K562 (cell line): ENCODE measurements around the gene MYMX. TPM values are rescaled to one million over a fixed set of nuclear protein-coding genes. Genes with fewer than 3 reads are reported as not detected.
A peak's percentile ranks its signal among the peaks of the same experiment; 100 is the strongest.

ENCODE experiments used
- CAMTA2 ChIP-seq: fragments of 250-450 bp; sonication (Bioruptor Pico); conservative IDR thresholded peaks from 2 replicates; pipeline ENCODE4 v1.5.1; 2022
- CEBPG ChIP-seq, 3 experiments: fragments of 200-800 bp in 1 of 3; sonication (Bioruptor generic) in 1 of 3; sonication (generic) in 1 of 3; formaldehyde crosslinking in 1 of 3; IDR thresholded peaks in 2 of 3; conservative IDR thresholded peaks in 1 of 3; 2 replicates each; pipeline versions ENCODE4 v1.6.1 to v1.8.0; 2016 to 2022; ENCODE audit warnings: missing compliant biosample characterization in 2 of 3, missing genetic modification characterization in 2 of 3, mild to moderate bottlenecking in 1 of 3, missing genetic modification reagents in 1 of 3
- JUN ChIP-seq, 2 experiments: sonication (generic) in 1 of 2; formaldehyde crosslinking in 1 of 2; IDR thresholded peaks; 2 replicates each; pipeline versions ENCODE4 v1.6.1 to v1.8.0; 2012 to 2022; ENCODE audit warnings: borderline replicate concordance in 2 of 2, mild to moderate bottlenecking in 2 of 2, improper control_type of control experiment in 1 of 2, low read depth in 1 of 2, low read length in 1 of 2, missing genetic modification reagents in 1 of 2
- MAZ ChIP-seq, 2 experiments: fragments of 450-650 bp in 1 of 2; sonication (generic) in 1 of 2; formaldehyde crosslinking; IDR thresholded peaks in 1 of 2; conservative IDR thresholded peaks in 1 of 2; 2 replicates each; pipeline versions ENCODE4 v1.4.0 to v1.5.0; 2020; ENCODE audit warnings: mild to moderate bottlenecking in 1 of 2, missing genetic modification reagents in 1 of 2
- RB1 ChIP-seq: fragments of 450-650 bp; IDR thresholded peaks from 2 replicates; pipeline ENCODE4 v1.6.1; 2017; ENCODE audit warnings: low read depth, mild to moderate bottlenecking
- RBM14 ChIP-seq: fragments of 200-400 bp; formaldehyde crosslinking; IDR thresholded peaks from 2 replicates; pipeline ENCODE4 v1.6.1; 2018; ENCODE audit warnings: low read depth, mild to moderate bottlenecking, low read length, moderate library complexity, borderline replicate concordance; ENCODE audit not compliant: insufficient read depth
- RNF2 ChIP-seq: sonication (generic); IDR thresholded peaks from 2 replicates; pipeline ENCODE4 v1.6.1; 2016
- SLC30A9 ChIP-seq: fragments of 250-450 bp; sonication (Bioruptor Pico); IDR thresholded peaks from 2 replicates; pipeline ENCODE4 v1.8.0; 2022; ENCODE audit warnings: mild to moderate bottlenecking, moderate library complexity
- SMARCA4 ChIP-seq: fragments of 450-650 bp; IDR thresholded peaks from 2 replicates; pipeline ENCODE4 v1.6.1; 2016
- SMC3 ChIP-seq: conservative IDR thresholded peaks from 2 replicates; pipeline ENCODE4 v1.6.1; 2011; ENCODE audit warnings: low read depth, low read length, improper control_type of control experiment; ENCODE audit not compliant: insufficient read depth
- SREBF2 ChIP-seq: sonication (generic); formaldehyde crosslinking; IDR thresholded peaks from 2 replicates; pipeline ENCODE4 v1.4.0; 2020; ENCODE audit warnings: mild to moderate bottlenecking, missing genetic modification reagents
- ZNF253 ChIP-seq: fragments of 250-450 bp; sonication (Bioruptor Pico); conservative IDR thresholded peaks from 2 replicates; pipeline ENCODE4 v1.6.1; 2021; ENCODE audit warnings: mild to moderate bottlenecking
- ZNF408 ChIP-seq: fragments of 250-450 bp; sonication (Bioruptor Pico); IDR thresholded peaks from 2 replicates; pipeline ENCODE4 v1.4.0; 2020; ENCODE audit warnings: low read depth, mild to moderate bottlenecking, moderate library complexity
- polyA plus RNA-seq, 8 experiments: library from polyadenylated mRNA; depleted of rRNA in 4 of 8; stranded (reverse) in 5 of 8; unstranded in 3 of 8; fragments of >200 nt; fragmentation: Nextera tagmentation in 2 of 8; fragmentation: Illumina TruSeq in 1 of 8; extraction: Ambion mirVana in 2 of 8; extraction: Trizol in 1 of 8; gene quantifications; 2 replicates each; pipeline versions ENCODE4 v1.2.1 to v1.2.3, GENCODE V29; 2011 to 2014; ENCODE audit warnings: inconsistent platforms in 1 of 8, missing spikeins in 1 of 8
- total RNA-seq, 7 experiments: library from RNA; depleted of rRNA in 6 of 7; stranded (reverse); fragments of >200 nt in 6 of 7; fragmentation: Illumina TruSeq in 2 of 7; extraction: Trizol in 2 of 7; gene quantifications; 2 replicates each; pipeline versions ENCODE4 v1.2.1 to v1.2.3, GENCODE V29; 2011 to 2021; ENCODE audit warnings: low replicate concordance in 1 of 7
- TF ChIP-seq, protein P1 (sequence below): sonication (generic); formaldehyde crosslinking; IDR thresholded peaks from 2 replicates; pipeline ENCODE4 v1.8.0; 2022; ENCODE audit warnings: missing genetic modification reagents, mild to moderate bottlenecking, borderline replicate concordance
- TF ChIP-seq, protein P2 (sequence below), 2 experiments: fragments of 450-650 bp in 1 of 2; sonication (generic) in 1 of 2; formaldehyde crosslinking in 1 of 2; IDR thresholded peaks in 1 of 2; conservative IDR thresholded peaks in 1 of 2; 2 replicates each; pipeline versions ENCODE4 v1.6.1 to v1.8.1; 2016 to 2023; ENCODE audit warnings: mild to moderate bottlenecking in 2 of 2, moderate library complexity in 2 of 2, inconsistent platforms in 1 of 2, missing genetic modification reagents in 1 of 2
- TF ChIP-seq, protein P3 (sequence below): fragments of 250-450 bp; sonication (Bioruptor Pico); IDR thresholded peaks from 2 replicates; pipeline ENCODE4 v1.5.0; 2020; ENCODE audit warnings: mild to moderate bottlenecking, borderline replicate concordance
- TF ChIP-seq, protein P4 (sequence below), 2 experiments: fragments of 450-650 bp in 1 of 2; IDR thresholded peaks; 2 replicates each; pipeline ENCODE4 v1.6.1; 2011 to 2017; ENCODE audit warnings: low read depth in 2 of 2, antibody characterized with exemption in 1 of 2, borderline replicate concordance in 1 of 2, low read length in 1 of 2, mild to moderate bottlenecking in 1 of 2, mixed read lengths in 1 of 2; ENCODE audit not compliant: control insufficient read depth in 1 of 2

The MYMX gene
- total and polyA plus RNA-seq, 9 of the 15 experiments (the other 6 are each of a cell fraction or from before 2014, with no cell fraction given), result 0.12 TPM; not detected in 8

DNA sequence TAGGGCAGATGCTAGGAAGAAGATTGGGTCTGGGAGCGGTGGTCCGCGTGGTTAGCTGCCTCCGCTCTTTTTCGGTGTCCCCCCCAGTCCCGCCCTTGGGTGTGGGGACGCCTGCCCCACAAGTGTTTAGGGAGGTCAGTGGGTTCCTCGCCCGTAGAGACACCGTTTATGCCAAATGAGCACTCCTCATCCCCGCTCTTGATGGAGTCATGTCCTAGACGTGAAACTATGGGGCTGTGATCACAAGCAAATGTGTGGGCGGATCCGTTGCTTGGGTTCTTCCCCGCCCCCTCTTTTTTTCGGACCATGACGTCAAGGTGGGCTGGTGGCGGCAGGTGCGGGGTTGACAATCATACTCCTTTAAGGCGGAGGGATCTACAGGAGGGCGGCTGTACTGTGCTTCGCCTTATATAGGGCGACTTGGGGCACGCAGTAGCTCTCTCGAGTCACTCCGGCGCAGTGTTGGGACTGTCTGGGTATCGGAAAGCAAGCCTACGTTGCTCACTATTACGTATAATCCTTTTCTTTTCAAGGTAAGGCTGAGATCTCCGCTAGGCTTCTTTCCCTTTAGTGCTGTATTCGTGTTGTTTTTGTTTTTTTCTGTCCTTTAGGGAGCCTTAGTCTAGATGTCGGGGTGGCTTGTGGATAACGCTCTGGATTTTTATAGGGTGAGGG, 30.1 kb downstream of the MYMX start, which contains the start of gene HSP90AB1 (continued):
- TF ChIP-seq, protein P1, sequence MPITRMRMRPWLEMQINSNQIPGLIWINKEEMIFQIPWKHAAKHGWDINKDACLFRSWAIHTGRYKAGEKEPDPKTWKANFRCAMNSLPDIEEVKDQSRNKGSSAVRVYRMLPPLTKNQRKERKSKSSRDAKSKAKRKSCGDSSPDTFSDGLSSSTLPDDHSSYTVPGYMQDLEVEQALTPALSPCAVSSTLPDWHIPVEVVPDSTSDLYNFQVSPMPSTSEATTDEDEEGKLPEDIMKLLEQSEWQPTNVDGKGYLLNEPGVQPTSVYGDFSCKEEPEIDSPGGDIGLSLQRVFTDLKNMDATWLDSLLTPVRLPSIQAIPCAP, result no peak
- TF ChIP-seq, protein P2, sequence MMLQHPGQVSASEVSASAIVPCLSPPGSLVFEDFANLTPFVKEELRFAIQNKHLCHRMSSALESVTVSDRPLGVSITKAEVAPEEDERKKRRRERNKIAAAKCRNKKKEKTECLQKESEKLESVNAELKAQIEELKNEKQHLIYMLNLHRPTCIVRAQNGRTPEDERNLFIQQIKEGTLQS (IDR thresholded peaks at IDR 0.05), result peak; percentile 73
- TF ChIP-seq, protein P2 (CRISPR knock-in tag; conservative IDR thresholded peaks at IDR 0.05), result peak; percentile 71; the same call in 1 of the 2 replicates
- TF ChIP-seq SMC3, result 0 out of 2 replicates have a peak, but pooled peaks have one; percentile 3
- TF ChIP-seq RB1, result peak; percentile 82
- TF ChIP-seq, protein P3, sequence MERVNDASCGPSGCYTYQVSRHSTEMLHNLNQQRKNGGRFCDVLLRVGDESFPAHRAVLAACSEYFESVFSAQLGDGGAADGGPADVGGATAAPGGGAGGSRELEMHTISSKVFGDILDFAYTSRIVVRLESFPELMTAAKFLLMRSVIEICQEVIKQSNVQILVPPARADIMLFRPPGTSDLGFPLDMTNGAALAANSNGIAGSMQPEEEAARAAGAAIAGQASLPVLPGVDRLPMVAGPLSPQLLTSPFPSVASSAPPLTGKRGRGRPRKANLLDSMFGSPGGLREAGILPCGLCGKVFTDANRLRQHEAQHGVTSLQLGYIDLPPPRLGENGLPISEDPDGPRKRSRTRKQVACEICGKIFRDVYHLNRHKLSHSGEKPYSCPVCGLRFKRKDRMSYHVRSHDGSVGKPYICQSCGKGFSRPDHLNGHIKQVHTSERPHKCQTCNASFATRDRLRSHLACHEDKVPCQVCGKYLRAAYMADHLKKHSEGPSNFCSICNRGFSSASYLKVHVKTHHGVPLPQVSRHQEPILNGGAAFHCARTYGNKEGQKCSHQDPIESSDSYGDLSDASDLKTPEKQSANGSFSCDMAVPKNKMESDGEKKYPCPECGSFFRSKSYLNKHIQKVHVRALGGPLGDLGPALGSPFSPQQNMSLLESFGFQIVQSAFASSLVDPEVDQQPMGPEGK (CRISPR knock-in tag), result no peak; the same call in 1 of the 2 replicates
- TF ChIP-seq CAMTA2 (CRISPR knock-in tag), result no peak
- peak in 1 of 2 experiments; percentile 58; a peak in 2 of 4 replicates for TF ChIP-seq MAZ (CRISPR knock-in tag; conservative IDR thresholded peaks at IDR 0.05 in 1 of 2, IDR thresholded peaks at IDR 0.05 in 1 of 2)
- TF ChIP-seq SREBF2, result no peak
- TF ChIP-seq, protein P4, sequence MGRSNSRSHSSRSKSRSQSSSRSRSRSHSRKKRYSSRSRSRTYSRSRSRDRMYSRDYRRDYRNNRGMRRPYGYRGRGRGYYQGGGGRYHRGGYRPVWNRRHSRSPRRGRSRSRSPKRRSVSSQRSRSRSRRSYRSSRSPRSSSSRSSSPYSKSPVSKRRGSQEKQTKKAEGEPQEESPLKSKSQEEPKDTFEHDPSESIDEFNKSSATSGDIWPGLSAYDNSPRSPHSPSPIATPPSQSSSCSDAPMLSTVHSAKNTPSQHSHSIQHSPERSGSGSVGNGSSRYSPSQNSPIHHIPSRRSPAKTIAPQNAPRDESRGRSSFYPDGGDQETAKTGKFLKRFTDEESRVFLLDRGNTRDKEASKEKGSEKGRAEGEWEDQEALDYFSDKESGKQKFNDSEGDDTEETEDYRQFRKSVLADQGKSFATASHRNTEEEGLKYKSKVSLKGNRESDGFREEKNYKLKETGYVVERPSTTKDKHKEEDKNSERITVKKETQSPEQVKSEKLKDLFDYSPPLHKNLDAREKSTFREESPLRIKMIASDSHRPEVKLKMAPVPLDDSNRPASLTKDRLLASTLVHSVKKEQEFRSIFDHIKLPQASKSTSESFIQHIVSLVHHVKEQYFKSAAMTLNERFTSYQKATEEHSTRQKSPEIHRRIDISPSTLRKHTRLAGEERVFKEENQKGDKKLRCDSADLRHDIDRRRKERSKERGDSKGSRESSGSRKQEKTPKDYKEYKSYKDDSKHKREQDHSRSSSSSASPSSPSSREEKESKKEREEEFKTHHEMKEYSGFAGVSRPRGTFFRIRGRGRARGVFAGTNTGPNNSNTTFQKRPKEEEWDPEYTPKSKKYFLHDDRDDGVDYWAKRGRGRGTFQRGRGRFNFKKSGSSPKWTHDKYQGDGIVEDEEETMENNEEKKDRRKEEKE (IDR thresholded peaks at IDR 0.05; ENCODE audit: borderline replicate concordance in 1 of 2, control insufficient read depth in 1 of 2, low read depth in 2 of 2, low read length in 1 of 2), result peak; percentile 88
- TF ChIP-seq SMARCA4, result no peak
- 0 out of 2 replicates have a peak, but pooled peaks have one; percentile 21 for TF ChIP-seq CEBPG (CRISPR knock-in tag; IDR thresholded peaks at IDR 0.05)
- no peak for TF ChIP-seq CEBPG (tag; conservative IDR thresholded peaks at IDR 0.05 in 1 of 2, IDR thresholded peaks at IDR 0.05 in 1 of 2)
- TF ChIP-seq JUN (IDR thresholded peaks at IDR 0.05; ENCODE audit: borderline replicate concordance, low read depth, low read length), result peak; percentile 82; the same call in 1 of the 2 replicates
- peak; percentile 91; the same call in 1 of the 2 replicates for TF ChIP-seq JUN (CRISPR knock-in tag; IDR thresholded peaks at IDR 0.05; ENCODE audit: borderline replicate concordance)
- TF ChIP-seq ZNF408 (CRISPR knock-in tag), result no peak
- no peak; the same call in 1 of the 2 replicates for TF ChIP-seq SLC30A9 (CRISPR knock-in tag)
- TF ChIP-seq RBM14, result no peak
- peak; percentile 87 for TF ChIP-seq RNF2
- TF ChIP-seq ZNF253, result no peak
